ENCODE data around the gene TRAPPC12.
"Not testable (repeated sequence)": the region's sequence is repeated elsewhere in the genome, so short reads cannot be mapped to it uniquely, and the experiment has no call there.

Gene TRAPPC12

DNA sequence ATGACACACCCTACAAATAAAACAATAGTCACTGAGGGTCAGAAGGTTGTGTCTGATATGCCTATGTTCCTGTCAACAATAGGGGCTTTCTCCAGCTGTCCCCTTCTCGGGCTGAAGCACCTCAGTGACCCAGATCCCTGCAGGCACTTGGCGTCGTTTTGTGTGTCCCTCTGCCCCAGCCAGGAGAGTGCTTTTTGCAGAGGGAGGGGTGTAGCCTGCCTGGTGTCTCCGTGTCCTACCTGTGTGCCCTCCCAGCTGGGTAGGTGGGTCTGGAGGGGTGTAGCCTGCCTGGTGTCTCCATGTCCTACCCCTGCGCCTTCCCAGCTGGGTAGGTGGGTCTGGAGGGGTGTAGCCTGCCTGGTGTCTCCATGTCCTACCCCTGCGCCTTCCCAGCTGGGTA lies 74.5 kb downstream of the TRAPPC12 start:
- DNase-seq (ENCODE audit: low read depth in 2 of 2): not testable (repeated sequence)

DNA sequence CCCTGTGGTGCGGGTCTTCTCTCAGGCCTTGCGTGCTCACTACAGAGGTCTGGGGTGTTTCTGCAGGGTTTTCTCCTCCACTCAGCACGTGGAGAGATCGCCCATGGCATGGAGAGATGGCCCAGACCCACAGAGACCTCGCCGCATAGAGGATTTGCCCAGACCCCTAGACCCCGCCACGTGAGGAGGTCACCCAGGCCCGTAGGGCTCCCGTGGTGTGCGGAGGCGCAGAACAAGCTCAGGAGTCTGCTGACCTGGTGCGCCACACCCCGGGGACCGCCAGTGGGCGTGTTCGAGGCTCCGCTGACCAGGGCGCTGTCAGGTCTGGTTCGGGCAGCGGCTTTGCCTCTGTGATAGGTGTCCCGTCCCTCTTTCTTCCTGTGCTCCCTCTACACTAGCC lies 75.3 kb downstream of the TRAPPC12 start:
- no peak for DNase-seq (ENCODE audit: low read depth in 2 of 2)

DNA sequence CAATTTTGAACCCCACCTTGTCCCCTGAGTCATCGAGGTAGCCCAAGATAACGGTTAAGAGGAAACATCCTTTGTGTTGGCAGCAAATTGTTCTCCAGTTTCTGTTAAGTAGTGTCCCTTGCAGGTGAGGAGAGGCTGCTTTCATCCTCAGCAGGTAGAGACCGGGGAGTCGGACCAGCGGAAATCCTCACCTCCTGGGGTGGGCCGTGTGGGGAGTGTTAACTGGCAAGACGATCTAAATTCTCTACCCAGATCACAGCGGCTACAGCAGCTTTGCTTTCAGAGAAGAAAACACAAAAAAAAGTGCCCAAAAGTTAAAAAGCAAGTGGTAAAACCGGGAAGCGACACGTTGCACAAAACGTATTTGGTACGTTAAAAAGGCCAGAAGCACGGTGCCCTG lies 76.6 kb downstream of the TRAPPC12 start:
- DNase-seq (ENCODE audit: low read depth in 2 of 2): no peak

DNA sequence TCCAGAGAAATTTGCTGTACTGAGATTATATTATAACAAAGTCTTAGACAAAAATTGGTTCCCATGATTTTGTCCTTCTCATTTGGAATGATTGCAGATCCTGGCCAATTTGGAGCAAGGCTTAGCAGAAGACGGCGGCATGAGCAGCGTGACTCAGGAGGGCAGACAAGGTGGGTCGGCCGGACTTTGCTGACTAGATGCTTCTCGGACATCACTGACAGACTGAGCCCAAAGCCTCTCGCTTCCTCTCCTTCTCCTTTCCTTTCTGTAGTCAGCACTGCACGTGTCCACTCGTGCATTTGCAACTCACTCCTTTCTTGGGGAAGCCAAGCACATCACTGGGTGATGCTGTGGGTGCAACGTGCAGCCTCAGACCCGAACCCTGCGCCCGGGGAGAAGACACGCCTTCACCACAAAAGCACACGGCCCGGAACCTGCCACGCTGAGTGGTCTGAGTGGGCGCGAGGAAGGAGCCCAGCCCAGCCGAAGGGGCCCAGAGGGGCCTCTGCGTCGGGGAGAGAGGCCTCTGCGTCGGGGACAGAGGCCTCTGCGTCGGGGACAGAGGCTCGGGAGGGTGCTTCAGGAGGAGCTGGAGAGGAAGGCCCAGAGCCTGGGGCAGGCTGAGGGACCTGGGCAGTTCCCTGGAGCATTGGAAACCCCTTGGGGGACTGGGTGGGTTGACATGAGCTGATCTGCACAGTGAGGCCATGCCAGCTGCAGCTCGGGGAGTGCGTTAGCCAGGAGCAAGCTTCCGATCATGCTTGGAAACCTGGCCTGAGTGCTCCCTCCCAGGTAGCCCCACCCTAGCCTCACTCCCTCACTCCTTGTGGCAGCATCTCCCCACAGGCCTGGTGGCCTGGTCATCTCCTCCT lies 78.3 kb downstream of the TRAPPC12 start:
- no peak for DNase-seq (ENCODE audit: low read depth in 2 of 2)

DNA sequence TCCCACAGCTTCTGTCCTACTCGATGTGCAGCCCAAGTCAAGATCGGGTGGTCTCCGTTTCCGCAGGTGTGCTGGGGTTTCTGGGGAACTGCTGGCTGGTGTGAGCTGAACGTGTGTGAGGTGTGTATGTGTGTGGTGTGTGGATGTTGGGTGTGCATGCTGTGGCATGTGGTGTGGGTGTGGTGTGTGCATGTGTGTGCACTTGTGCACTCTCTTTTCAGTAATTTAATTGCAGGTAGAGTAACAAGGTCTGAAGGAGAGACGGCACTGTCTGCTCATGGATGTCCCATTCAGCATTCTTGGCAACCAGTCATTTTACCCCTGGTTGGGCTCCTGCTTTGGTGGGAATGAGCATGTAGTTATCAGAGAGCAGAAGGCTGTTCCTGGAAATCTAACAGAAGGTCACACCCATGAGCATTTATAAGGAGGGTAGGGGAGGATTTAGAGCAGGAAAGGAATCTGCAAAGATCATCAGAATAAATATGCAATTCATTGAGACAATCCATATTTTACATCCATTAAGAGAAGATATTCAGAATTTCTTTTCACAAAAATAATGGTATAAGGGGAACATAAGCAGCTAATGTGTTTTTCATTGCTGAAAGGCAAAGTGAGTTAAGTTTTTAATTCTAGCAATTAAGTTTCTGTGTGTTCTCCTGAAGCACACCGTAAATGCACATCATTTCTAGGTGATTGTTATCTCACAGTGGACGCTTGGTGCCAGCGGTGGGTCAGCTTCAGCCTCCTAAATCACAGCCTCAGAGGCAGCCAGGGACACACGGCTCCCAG lies 79.1 kb downstream of the TRAPPC12 start:
- no peak for DNase-seq (ENCODE audit: low read depth in 2 of 2)

DNA sequence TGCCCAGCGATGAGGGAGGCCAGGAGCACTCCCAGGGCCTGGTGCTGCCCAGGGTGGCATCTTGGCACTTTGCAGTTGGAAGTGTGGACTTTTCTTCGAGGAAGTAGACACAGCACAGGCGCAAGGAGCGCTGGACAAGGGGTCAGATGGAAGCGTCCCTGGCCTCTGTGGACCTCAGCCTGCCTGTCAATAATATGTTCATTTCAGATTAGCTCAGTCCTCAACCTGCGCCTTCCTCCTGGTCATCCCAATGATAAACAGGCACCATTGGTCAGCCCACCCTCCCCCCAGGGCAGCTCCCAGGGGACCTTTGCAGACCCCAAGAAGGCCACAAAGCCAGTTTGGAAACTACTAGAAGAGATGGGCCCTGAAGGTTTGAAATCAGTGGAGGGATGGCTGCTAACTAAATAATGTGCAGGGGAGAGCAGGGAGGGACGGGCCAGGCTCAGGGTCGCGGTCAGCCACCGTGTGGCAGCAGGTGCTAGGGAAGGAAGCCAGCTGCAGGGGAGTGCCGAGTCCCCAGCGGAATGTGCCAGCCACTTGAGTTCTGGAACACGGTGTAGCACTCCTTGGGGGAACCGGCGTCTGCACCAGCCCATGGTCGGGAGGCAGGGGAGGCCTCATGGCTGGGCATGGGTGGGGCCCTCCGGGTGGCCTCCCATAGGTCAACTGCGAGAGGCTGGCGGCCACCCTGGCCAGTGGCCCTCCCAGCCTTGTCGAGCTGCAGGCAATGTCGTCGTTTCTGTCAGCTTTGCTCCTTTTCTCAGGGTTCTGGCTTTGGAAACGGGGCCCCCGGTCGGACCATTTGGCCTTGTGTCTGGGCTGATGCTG lies 79.9 kb downstream of the TRAPPC12 start:
- DNase-seq (ENCODE audit: low read depth in 2 of 2): no peak

DNA sequence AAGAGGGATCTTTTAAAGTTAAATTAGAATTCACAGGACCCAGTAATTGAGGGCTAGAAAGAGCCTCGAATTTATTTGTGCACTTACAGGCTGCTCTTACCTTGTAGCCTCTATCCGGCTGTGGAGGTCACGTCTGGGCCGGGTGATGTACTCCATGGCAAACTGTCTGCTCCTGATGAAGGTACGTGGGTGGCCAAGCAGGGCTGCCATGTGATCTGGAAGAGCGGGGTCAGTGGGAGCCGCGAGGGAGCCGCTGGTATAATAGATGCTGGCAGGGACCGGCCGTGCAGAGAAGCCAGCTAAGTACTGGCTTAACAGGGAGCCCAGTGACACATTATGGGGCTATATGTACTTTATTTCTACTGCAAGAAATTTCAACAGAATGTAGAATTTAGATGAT lies 80.7 kb downstream of the TRAPPC12 start:
- no peak for DNase-seq (ENCODE audit: low read depth in 2 of 2)

DNA sequence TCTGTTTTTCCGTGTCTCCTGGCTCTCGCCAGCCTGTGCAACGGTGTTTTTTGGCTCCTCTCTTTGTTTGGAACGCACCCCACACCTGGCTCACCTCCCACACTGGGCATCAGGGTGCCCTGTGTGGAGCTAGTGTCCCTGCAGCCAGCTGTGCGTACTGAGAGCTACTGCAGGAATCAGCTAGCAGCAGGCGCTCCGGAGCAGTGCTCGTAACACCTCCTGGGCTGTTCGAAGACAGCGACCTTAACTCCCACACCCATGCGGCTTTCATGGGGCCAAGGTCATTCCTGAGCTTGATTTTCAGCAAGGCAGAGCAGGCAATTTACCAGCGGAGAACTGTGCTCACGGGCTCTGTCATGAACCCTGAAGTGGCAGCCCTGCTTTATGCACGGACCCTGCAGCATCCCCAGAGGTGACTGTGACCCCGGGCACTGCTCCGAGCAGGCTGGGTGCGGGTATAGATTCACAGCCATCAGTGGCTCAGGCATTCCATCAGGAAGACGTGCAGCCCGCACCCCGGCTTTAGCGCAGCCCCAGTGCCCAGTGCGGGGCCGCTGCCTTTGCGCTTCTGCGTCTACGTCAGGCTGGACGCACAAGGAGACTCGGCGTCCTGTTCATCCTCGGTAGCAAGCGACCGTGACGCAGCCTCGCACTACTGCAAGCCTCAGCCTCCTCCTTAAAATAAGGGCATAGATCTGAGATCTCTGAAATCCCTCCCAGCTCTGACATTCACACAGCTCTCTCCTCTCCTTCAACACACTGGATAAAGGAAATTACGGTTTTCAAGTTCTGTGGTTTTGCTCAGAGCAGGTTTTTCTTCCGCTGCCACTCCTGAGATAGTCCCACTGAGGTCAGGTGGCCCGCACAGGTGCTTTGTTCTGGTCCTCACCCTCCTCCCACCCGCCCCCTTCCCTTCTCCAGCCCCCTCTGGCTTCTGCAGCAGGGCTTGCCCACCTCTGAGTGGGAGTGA lies 81.6 kb downstream of the TRAPPC12 start:
- no peak for DNase-seq (ENCODE audit: low read depth in 2 of 2)

DNA sequence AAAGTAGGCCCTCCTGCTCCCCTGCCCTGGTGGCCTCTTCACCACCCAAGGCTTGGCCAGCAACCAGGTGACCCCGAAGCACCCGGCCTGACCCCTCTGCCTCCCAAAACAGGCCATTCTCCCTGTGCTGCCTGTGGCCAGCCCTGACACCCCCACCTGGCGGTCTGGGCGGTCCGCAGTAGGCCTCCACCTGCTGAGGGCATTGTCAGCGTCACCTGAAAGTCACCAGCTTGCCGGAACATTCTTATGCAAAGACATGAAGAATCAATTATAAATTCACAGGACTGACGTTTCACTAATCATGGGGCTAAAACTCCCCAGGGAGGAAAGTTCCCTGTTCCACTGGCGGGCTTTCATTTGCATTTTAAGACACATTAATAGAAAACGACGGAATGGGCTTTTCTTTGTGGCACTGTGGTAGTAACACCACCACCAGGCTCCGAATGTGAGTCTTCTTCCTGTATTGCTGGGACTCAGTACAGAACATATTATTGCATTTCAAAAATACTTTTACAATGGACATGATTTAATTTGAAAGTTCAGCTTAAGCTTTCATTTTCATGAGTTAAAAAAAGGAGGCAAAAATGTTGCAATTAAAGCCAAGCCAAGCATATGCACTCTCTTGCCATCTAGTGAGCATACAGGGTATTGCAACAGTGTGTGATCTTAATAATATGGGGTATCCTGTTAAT lies 82.5 kb downstream of the TRAPPC12 start:
- DNase-seq (ENCODE audit: low read depth in 2 of 2): no peak

DNA sequence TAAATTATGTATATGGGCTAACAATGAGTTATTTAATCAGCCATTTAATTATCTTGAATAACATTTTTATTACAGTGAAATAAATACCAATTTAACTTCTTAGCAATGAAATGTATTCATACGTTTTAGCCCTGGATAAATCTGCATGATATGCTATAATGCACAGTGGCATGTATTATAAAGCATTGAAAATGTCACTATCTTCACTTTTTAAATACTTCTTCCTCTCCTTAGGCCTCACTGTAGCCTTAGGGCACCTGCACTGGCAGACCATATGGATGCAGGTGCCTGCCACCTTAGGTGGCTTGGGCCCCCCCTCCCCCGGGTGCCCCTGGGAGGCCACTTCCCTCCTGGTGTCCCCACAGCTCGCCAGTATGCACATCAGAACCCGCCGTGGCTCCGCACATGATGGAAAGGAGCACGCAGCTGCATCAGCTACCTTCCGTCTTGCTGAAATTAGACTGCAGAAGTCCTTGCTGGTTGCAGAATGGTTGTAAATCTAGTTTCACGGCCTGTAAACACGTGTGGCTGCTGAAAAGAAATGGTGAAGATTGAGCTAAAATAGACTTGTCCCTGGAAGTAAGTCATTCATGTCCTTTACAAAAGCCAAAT lies 83.1 kb downstream of the TRAPPC12 start:
- DNase-seq (ENCODE audit: low read depth in 2 of 2): no peak

DNA sequence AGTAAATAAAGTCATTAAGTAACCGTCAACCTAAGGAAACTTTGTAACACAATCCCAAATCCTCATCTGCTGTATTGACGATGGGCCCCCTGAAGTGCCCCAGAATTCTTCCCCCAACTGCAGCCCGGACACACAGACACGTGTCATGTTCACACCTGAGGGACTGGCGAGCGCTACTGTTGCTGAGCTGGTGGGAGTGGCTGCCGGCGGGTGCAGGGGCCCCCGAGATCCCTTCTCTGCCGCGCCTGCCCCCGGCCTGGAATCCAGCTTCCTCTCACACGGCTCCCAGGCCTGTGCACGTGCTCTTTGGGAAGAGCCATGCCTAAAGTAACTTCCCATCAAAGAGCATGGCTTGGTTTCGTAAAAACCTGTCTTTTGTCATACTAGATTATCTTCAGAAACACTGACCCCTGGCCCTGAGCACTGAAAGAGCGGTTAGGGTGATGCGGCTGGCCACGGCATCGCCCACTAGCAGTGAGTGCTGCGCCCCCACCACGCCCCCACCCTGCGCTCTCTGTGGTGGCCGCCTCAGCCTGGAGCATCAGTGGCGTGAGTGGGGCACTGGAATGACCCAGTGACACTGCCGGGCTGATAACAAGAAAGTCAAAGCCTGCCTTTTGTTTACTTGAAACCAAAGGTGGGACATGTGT lies 83.8 kb downstream of the TRAPPC12 start:
- DNase-seq (ENCODE audit: low read depth in 2 of 2): no peak

DNA sequence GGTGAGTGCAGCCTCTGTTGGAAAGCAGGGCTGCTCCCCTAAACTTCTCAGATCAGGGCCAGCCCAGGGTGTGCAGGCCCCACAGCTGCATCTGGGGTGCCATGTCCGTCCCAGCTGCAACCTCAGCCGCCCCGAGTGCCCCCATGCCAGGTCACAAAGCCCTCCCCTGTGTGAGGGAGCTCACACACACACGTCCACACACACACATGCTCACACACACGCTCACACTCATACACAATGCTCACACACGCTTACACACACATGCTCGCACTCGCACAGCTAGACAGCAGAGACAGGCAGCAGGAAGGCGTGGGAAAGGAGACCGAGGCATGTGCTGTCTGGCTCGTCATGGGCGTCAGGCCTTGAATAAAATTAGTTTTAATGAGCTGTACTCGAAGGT lies 84.5 kb downstream of the TRAPPC12 start:
- no peak for DNase-seq (ENCODE audit: low read depth in 2 of 2)

DNA sequence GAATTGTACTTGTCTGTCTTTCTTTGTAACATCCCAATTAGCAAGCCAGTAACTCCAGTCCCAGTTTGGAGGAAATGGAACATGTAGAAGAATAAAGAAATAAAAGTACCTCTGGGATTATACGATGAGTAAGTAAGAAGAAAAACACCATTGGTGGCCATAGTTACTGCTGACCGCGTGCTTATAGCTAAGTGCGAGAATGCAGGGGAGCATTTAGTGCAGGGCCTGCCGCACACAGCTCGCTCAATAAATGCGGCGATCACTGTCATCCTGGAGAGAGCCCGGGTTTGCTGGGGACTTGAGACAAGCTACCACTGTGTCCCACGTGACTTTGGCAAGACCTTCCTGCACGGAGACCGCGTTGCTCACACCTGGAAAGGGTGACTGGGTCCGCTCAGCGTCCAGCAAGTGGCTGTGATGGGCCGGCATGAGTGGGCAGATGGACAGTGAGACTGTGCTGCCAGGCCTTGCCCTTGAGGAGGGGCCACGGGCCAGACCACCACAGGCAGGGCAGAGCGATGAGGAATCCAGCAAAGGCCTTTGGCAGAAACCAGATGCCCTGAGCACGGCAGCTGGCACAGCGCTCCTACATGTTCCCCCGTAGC lies 85.0 kb downstream of the TRAPPC12 start:
- DNase-seq (ENCODE audit: low read depth in 2 of 2): no peak

DNA sequence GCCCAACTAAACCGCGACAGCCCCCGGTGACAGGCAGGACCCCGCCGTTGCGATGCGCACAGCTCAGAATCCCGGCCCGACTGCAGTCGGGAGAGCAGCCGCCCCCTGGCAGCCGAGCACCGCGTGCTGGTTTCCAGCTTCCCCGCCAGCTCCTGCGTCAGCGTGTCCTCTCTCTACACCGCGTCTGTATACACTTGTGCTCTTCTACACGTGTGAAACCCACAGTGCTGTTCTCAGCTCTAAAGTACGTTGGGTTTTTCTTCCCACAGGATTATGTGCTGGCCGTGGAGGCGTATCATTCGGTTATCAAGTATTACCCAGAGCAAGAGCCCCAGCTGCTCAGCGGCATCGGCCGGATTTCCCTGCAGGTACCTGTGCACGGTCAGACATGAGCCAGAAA lies 85.8 kb downstream of the TRAPPC12 start:
- no peak for DNase-seq (ENCODE audit: low read depth in 2 of 2)

DNA sequence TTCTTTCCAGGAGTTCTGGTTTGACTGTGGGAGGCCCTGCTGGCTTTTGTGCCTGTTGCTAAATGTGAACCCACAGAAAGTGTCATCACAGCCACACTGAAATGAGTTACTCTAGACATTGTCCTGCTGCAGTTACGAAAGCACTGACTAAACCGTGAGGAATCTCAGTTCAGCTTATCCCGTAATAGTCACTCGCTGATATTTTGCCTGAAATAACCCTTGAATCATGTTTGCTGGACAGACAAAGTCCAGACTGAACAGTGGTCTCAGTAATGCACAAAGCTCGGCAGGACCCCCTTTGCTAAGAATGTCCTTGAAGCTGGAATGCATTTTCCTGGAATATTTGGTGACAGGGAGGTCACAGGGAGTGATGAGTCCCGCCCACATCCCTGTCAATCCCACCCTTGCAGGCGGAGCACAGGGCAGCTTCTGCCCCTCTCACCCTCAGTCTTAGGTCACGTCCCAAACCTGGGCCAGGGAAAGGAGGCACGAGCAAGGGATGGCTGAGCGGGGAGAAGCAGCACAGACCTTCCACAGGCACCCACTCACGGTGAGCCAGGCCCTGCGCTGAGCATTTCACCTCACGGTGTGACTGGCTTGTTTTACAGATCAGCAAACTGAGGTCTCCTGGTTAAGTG lies 86.5 kb downstream of the TRAPPC12 start:
- DNase-seq (ENCODE audit: low read depth in 2 of 2): no peak

DNA sequence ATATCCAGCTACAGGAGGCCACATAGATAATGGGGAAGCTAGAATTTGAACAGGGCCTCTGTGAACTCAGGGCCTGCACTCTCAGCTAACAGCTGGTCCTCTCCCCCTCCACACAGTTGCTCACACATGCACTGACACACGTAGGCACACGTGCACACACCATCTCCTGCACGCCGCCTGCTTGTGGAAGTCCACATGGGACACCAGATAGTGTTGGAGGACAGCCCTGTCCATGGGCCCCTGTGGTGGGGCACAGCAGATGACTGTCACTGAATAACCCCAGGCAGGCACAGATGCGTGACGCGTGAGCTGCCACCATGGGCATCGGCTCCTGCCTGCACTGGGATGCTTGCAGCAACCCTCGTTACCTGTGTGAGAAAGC lies 87.0 kb downstream of the TRAPPC12 start:
- DNase-seq (ENCODE audit: low read depth in 2 of 2): no peak

DNA sequence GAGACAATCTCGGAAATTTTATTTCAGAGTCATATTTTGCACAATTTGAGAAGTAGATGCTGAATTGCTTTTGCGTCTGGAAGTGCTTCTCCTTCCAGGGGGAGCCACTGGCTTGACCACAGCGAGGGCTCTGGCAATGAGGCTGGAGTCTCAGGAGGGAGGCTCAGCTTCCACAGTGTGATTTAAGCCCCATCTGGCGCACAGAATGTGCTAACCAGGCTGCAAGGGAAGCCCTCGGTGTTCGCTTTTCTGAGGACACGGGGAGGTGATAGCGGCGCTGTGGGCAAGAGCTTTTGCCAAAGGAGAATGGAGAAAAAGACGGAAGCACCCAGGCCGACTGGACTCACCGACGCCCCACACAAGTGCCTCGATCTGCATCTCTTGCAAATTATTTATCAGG lies 87.5 kb downstream of the TRAPPC12 start:
- DNase-seq (ENCODE audit: low read depth in 2 of 2): no peak

DNA sequence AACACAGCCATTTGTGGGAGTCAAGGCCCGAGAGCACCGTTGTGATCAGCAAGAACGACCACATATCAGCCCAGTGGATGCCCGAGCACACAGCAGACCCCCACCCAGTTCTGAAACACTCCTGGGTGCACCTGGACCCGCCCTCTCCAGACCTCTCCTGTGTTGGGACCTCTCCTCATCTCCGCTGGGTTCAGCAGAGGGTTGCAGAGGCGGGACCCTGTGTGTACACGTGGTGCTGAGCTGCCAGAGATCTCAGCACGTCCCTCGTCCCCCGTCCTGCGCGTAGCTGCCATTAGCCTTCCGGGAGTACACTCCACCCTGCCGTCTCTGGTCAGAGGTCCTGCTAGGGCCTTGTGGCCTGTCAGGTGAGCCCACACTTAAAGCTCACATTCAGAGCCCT lies 88.2 kb downstream of the TRAPPC12 start:
- no peak for DNase-seq (ENCODE audit: low read depth in 2 of 2)
